OCI-LY7 (cell line): ENCODE data around the gene RAMP1. TPM values are rescaled to one million over a fixed set of nuclear protein-coding genes. Genes with fewer than 3 reads are reported as not detected.

ENCODE experiments used
- BruUV-seq: library from RNA; stranded (reverse); fragments of 400-500 nt; replicated peaks from 2 replicates; lab custom pipeline; 2021; lab: Mats Ljungman, UMichigan
- CTCF ChIA-PET: fragments of 300-600 bp; sonication (Branson Sonifier 250); formaldehyde crosslinking; loops from one replicate; lab custom pipeline; 2022; ENCODE audit warnings: antibody characterized with exemption; ENCODE audit not compliant: unreplicated experiment; lab: Charles Lee
- POLR2A ChIA-PET: fragments of 300-600 bp; sonication (Branson Sonifier 250); formaldehyde crosslinking; loops from one replicate; lab custom pipeline; 2022; ENCODE audit warnings: antibody characterized with exemption; lab: Charles Lee
- DNase-seq: peaks from one replicate; pipeline ENCODE4 v3.0.0-alpha.2; 2015; ENCODE audit warnings: low spot score
- H2AFZ ChIP-seq: fragments of 200-600 bp; sonication (generic), shearing (Covaris generic); 2 replicates; pipeline ENCODE4 v1.6.1; 2014; ENCODE audit warnings: mild to moderate bottlenecking, antibody characterized with exemption, low read length, moderate library complexity
- H3K27ac ChIP-seq: fragments of 200-600 bp; sonication (generic); 2 replicates; pipeline ENCODE4 v1.5.1; 2014; ENCODE audit warnings: mixed run types, low read depth, mild to moderate bottlenecking, moderate library complexity, low read length, inconsistent platforms; ENCODE audit not compliant: poor library complexity, severe bottlenecking
- H3K36me3 ChIP-seq: fragments of 200-600 bp; sonication (generic); 2 replicates; pipeline ENCODE4 v1.6.1; 2014; ENCODE audit warnings: mild to moderate bottlenecking, antibody characterized with exemption, low read length, moderate library complexity, mixed read lengths; ENCODE audit not compliant: insufficient read depth
- H3K4me1 ChIP-seq: fragments of 200-600 bp; sonication (generic); 2 replicates; pipeline ENCODE4 v1.5.1; 2014; ENCODE audit warnings: mild to moderate bottlenecking, low read length; ENCODE audit not compliant: insufficient read depth, poor library complexity, severe bottlenecking
- H3K4me2 ChIP-seq: fragments of 200-600 bp; sonication (generic); 2 replicates; pipeline ENCODE4 v1.6.1; 2014; ENCODE audit warnings: mild to moderate bottlenecking, low read length
- H3K4me3 ChIP-seq: fragments of 200-600 bp; sonication (generic); 2 replicates; pipeline ENCODE4 v1.5.1; 2014; ENCODE audit warnings: mild to moderate bottlenecking, low read depth, low read length; ENCODE audit not compliant: poor library complexity, severe bottlenecking
- H3K79me2 ChIP-seq: fragments of 200-600 bp; sonication (generic); 2 replicates; pipeline ENCODE4 v1.6.1; 2016; ENCODE audit warnings: low read depth, mild to moderate bottlenecking, low read length, moderate library complexity, mixed read lengths; ENCODE audit not compliant: insufficient read depth
- H3K9me2 ChIP-seq: fragments of 200-600 bp; sonication (generic); 2 replicates; pipeline ENCODE4 v1.6.1; 2016; ENCODE audit warnings: mild to moderate bottlenecking, low read length, mixed read lengths; ENCODE audit not compliant: insufficient read depth
- H3K9me3 ChIP-seq: fragments of 200-600 bp; sonication (generic); 2 replicates; pipeline ENCODE4 v1.6.1; 2014; ENCODE audit warnings: mild to moderate bottlenecking, mixed run types, low read length, mixed read lengths
- H4K20me1 ChIP-seq: fragments of 200-600 bp; sonication (generic); 2 replicates; pipeline ENCODE4 v1.6.1; 2014; ENCODE audit warnings: mild to moderate bottlenecking, antibody characterized with exemption, low read length, moderate library complexity, mixed read lengths; ENCODE audit not compliant: insufficient read depth
- CTCF ChIP-seq: fragments of 200-600 bp; sonication (generic); conservative IDR thresholded peaks from 2 replicates; pipeline ENCODE4 v1.5.1; 2014; ENCODE audit warnings: mild to moderate bottlenecking, antibody characterized with exemption, low read length, moderate library complexity, mixed read lengths
- EZH2phosphoT487 ChIP-seq: fragments of 200-600 bp; sonication (generic); IDR thresholded peaks from 2 replicates; pipeline ENCODE4 v1.6.1; 2018; ENCODE audit warnings: low read depth, borderline replicate concordance, mild to moderate bottlenecking, mixed run types, antibody characterized with exemption, low read length, moderate library complexity, mixed read lengths
- intact Hi-C: fragments of 100-400 bp; cut with micrococcal nuclease; formaldehyde crosslinking; loops from one replicate; pipeline ENCODE4 v1.10.0; 2022; ENCODE audit not compliant: unreplicated experiment
- total RNA-seq, 2 experiments: library from RNA; depleted of rRNA in 1 of 2; stranded (reverse); fragments of >200 nt in 1 of 2; shearing (Covaris generic) in 1 of 2; gene quantifications; 2 replicates each; pipeline ENCODE4 v1.2.3, GENCODE V29; 2014 to 2022

RAMP1 gene
- total RNA-seq, 2 experiments from 2014 or later, result not detected

GRCh38 chr2:237827421-237827987 lies 31.9 kb upstream of the RAMP1 start:
- H3K36me3 ChIP-seq, result no peaks in the 10 kb centered on the region
- POLR2A ChIA-PET, result interaction anchor here (1.4 to 1.8 kb wide), 2 partner anchors 8 to 15 kb away, joined by 5 to 6 read pairs; no protein-coding TSS in a partner anchor
- no peak overlapping the region for H3K4me2 ChIP-seq
- no peaks in the 10 kb centered on the region for H3K9me3 ChIP-seq
- BruUV-seq, result no TSS peak
- H3K9me2 ChIP-seq, result no peaks in the 10 kb centered on the region
- TF ChIP-seq EZH2phosphoT487 (no peak), CTCF (no peak)
- CTCF ChIA-PET, result no interaction called here
- no peak for DNase-seq
- no peak overlapping the region for H3K4me3 ChIP-seq
- H3K4me1 ChIP-seq, result no peaks in the 10 kb centered on the region
- no peaks in the 10 kb centered on the region for H3K79me2 ChIP-seq
- H2AFZ ChIP-seq, result no peak overlapping the region
- no peak overlapping the region for H3K27ac ChIP-seq
- intact Hi-C loops, result no loop called here
- no peaks in the 10 kb centered on the region for H4K20me1 ChIP-seq

- Histone ChIP-seq H3K27ac (no peak overlapping the region), H3K9me3 (no peaks in the 10 kb centered on the region), H4K20me1 (no peaks in the 10 kb centered on the region), H3K4me1 (no peaks in the 10 kb centered on the region), H2AFZ (no peak overlapping the region), H3K9me2 (no peaks in the 10 kb centered on the region), H3K36me3 (no peaks in the 10 kb centered on the region), H3K4me2 (no peak overlapping the region), H3K4me3 (no peak overlapping the region), H3K79me2 (no peaks in the 10 kb centered on the region)
- no peak for DNase-seq
- TF ChIP-seq CTCF (no peak), EZH2phosphoT487 (no peak)
- no TSS peak for BruUV-seq
- ChIA-PET CTCF (no interaction called here), POLR2A (no interaction called here)
- intact Hi-C loops, result no loop called here
These were observed 28.9 kb upstream of the RAMP1 start for GRCh38 chr2:237830522-237830921.

GRCh38 chr2:237833546-237833945 lies 25.9 kb upstream of the RAMP1 start:
- intact Hi-C loops, result loop anchor here (2.0 kb wide), 1 partner anchor 321 kb away; no protein-coding TSS in a partner anchor
- no peaks in the 10 kb centered on the region for H4K20me1 ChIP-seq
- TF ChIP-seq EZH2phosphoT487 (no peak), CTCF (no peak)
- H3K36me3 ChIP-seq, result no peaks in the 10 kb centered on the region
- no peaks in the 10 kb centered on the region for H3K9me2 ChIP-seq
- no peaks in the 10 kb centered on the region for H3K9me3 ChIP-seq
- no peak overlapping the region for H3K27ac ChIP-seq
- ChIA-PET POLR2A (interaction anchor here (0.7 kb wide), 1 partner anchor 139 kb away, joined by 3 read pairs; no protein-coding TSS in a partner anchor), CTCF (no interaction called here)
- no peak for DNase-seq
- no peak overlapping the region for H3K4me2 ChIP-seq
- H3K4me3 ChIP-seq, result no peak overlapping the region
- H2AFZ ChIP-seq, result no peak overlapping the region
- H3K4me1 ChIP-seq, result no peaks in the 10 kb centered on the region
- no TSS peak for BruUV-seq
- H3K79me2 ChIP-seq, result no peaks in the 10 kb centered on the region
